Amniotic epithelial cell (primary cell): ENCODE results near the gene CACNA1C.

Experiments used
- DNase-seq: peaks from one replicate; pipeline ENCODE4 v3.0.0-alpha.2; 2010; ENCODE audit warnings: low read depth

Gene CACNA1C

DNA sequence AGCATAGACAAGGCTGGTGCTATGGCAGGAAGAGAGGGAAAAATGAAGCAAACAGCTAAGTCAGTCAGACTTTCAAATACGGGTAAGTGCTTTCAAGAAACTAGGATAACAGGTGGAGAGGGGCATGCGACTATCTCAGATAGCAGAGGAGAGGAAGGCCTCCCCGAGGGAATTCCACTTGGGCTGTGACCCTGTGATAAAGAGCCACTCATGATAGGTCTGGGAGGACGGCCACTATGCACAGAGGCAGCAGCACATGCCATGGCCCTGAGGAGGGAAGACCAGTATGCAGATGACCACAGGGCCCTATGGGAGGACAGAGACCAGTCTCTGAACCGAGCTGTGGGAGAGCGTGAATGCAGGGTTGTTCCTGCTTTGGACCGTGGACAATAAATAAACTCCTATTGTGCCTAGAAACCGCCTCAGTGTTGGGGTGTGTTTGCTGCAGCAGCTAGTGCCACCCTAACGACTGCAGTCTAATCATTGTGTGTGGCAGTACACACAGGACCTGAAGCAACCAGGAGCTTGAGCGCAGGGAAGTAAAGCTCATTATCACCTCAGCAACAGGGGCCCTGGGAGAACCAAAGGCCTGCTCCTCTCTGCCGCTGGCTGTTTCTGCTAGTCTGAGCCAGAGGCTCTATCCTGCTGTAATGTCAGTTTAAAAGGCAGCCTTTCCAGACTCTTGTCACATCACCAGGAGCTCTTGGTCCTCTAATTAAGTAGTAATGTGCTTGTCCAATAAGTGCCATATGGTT is 119.1 kb downstream of the CACNA1C start:
- no peak for DNase-seq

DNA sequence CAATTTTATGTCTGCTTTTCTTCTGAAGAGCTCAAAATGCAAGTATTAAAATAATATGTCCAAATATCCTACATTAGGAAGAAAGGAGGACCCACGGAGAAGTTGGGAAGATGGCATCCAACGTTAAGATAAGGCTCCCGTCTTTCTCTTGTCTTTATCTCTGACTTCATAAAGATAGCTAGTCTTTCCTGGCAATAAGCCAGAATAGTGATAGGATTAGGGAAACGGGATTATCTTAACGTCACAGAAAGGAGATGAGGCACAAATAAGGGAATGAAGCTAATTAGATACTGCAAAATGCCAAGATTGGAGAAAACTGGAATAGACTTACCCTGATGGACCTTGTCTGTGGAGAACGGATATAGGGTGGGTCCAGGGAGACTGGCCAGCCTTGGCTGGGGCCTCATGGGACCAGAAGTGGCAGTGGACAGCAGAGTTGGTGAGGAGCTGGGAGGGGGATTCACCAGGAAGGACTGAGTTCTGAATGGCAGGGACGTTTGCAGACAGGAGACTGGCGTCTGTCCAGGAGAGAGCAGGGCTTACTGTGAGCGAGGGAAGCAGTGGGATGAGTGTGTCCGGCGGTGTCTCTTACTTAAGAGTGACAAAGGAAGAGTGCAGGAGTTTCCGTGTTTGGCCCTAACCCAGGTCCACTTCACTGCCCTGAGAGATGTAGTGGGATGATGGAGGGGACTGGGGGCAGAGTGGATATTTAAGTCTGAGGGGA is 119.9 kb downstream of the CACNA1C start:
- DNase-seq: peak; percentile 14

DNA sequence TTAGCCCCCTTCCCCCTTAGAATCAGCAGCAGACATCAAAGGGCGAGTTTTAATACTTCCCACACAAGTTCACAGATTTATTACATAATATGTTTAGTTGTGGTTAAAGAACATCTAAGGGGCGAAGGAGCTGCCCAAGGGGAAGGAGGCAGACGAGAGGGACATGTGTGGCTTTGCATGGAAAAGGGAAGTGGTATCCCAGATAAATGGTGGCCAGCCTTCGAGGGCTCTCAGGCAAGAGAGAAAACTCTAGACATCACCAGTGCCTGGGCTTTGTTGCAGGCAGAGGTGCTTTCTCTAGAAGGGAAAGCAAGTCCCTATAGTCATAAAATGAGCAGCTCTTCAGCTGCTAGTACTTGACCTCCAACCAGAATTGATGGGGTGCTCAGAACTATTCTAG is 121.2 kb downstream of the CACNA1C start:
- no peak for DNase-seq

DNA sequence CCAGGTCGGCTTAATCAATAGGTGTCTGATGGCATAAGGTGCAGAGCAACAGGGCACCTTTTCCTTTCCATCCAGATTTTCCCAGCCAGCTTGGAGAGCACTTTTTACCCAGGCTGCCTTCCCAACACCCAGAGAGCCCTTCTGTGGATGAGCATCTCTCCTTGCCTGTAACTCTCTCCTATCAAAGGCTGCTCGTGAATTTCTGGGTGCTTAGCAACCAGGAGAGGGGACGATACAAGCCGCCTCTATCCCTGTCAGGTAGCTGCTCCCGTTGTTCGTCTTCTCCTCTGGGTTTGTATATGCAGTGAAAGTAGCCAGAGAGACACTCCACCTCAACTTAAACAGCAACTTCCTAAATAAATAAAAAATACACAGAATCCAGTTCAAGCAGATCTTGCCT is 124.2 kb downstream of the CACNA1C start:
- no peak for DNase-seq

DNA sequence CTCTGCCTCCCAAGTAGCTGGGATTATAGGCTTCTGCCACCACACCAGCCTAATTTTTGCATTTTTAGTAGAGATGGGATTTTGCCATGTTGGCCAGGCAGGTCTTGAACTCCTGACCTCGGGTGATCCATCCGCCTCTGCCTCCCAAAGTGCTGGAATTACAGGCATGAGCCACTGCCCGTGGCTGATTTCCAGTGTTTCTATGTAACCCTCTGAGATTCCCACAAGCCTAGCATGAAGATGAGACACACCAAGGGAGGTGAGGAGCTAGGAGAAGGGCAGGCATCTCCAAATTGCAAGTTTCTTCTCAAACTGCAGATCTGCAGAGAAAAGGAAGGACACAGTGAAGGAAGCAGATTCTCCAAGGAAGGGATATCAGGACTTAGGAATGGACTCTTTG is 125.0 kb downstream of the CACNA1C start:
- no peak for DNase-seq

DNA sequence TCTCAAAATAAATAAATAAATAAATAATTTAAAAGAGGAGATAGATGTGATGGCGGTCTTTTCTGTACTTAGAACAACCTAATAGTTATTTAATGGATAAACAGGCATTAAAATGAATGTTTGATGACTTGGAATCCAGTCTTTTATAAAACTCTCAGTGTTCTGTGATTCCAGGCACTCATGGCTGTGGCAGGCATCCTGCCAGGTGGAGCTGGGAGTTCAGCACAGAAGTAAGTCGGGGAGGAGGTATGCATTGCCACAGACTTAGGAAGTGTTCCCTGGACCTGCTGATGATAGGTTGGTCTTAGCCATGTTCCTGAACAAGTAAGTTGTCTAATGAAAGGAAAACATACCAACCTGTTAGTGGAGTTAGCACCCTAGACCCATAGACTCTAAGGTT is 126.3 kb downstream of the CACNA1C start:
- DNase-seq: no peak

DNA sequence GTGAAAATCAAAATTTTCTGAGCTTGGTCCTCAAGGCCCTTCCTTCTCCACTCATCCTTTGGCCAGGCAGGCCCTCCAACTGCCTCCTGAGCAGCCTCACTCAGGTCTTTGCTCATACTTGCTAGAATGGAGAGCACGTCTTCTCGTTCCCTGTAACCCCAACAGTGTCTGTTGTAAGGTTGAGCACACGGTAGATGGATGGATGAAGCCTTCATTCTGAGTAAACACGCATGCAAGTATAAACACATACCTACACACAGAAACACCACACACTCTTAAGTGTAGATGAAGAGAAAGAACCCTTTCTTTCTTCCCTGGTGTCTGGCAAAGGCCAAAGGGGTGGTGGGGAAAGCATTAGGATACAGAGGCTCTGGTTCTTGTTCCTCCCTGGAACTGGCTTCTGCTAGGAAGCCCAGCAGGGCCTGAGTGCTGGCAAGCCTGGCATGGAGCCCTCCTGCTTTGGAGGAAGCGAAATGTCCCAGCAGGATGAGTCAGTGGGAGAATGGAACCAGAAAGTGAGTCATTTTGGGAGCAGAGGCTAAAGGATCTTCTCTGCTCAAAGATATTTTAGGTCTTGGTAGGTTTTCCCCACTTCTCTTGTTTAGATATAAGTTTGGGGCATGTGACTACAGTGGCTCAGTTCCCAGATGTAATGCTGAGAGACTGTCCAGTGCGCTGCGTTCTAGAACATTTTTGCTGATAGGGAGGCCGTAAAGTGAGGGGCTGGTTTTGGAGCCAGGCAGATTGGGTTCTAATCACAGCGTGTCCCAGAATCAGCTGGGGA is 127.4 kb downstream of the CACNA1C start:
- DNase-seq: peak; percentile 91

DNA sequence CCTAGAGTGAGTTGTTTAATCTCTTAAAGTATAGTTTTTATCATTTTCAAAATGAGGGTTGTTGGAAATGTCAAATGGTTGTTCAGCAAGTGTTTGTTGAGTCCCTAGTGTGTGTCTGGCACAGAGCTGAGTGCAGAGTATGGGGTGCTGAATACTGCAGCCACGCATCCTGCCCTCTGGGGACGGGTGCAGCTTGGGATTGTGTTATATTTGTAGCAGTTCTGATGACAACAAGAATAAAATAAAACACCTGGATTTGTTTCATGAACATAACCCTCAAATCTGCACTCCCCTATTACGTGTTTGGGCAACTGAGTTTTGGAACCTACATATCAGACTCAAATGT is 127.9 kb downstream of the CACNA1C start:
- DNase-seq: no peak

DNA sequence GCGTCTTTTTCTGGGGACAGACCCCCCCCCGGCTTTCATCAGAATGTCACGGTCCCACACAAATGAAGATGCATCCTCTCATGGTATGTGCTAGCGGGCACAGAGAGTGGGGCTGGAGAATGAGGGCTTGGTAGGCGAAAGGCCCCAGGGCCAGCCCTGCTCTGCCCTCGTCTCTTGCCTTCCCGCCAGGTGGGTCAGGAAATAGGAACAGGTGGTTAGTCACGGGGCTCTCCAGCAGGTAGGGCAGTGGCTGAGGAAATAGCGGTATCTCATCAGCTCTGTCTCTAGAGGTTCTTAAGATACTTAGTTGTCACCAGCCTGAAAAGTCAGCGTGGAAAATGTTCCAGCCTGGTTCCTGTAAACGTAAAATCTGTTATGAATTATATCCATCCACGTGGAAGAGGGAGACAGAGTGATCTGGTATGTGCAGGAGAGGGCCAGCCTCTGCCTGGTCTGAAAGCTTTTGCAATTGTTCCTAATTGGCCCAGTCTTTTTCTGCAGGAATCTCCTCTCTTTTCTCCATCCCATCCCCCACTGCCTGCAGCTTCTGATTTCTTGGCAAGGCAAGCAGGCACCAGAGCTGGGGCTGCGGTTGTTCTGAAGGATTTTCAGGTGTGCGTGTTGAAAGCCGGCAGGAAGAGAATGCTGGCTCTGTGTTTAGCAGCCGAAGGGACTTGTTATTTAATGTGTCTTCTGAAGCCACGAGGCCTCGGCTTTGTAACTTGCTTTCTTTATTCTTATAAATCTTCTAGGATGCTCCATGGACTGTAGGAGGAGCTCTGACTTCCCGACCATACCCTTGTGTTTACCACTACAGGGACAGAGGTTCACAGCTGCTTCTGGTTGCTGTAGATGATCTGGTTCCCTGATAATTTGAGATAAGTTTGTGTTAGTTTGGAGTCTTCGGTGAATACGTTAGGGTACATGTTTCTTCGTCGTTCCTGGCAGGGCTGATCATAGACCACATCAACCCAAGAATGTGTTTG is 131.1 kb downstream of the CACNA1C start:
- peak; percentile 83 for DNase-seq

DNA sequence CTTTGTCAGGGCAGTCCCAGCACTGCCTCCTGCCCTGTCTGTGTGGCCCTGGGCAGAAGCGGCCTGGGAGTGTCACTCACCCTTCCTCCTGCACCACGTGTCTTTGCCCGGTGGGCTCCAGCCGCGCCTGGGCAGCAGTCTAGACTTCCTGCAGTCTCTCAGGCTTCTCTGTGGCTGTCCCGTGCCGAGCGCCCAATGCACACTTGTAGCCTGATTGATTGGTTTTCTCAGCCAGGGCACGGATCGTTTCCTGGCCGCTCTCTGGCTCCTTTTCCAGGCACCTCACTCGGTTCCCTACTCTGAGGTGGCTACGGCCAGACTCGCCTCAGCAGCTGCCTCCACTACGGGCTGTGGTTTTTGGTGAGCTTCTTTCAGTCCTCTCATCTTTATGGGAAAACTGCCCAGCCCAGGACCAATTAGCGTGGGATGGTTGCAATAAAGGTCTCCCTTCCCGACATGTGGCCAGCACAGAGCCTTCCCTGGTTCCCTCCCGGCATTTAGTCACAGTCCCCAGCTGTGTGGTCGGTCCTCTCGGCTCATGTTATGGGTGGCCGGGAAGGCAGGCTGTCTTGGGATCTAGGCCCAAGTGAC is 133.1 kb downstream of the CACNA1C start:
- no peak for DNase-seq

DNA sequence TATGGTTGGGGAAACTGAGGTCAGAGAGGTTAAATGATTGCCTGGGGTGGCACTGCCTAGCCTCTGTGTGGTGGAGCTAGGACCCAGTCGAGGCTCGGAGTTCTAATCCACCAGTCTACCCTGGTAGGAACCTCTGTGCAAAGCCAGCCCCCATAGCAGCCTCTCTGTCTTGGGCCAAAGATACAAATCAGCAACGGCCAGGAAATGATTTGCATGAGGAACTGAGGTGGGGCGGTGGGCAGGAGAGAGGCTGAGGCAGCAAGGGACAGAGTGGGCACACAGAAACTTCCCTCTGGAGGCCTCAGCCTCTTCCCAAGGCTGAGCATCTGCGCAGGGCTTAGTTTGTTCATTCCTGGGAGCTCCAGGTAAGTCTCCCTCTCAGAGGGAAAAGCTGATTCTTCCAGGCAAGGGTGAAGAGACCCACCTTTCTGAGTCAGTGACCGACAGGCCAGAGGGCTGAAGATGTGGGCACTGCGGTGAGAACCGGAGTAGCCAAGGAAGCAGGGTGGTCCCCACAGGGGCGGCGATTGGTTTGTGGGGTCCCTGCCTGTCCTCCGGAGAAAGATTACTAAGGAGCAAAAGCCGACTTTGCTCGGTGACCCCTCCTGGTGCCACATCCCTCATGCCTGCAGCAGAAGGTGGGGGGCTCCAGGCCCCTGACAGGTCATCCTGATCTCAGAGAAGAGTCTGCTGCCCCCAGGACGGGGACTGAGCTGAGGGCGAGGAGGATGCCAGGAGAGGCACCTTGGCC is 134.6 kb downstream of the CACNA1C start:
- no peak for DNase-seq

DNA sequence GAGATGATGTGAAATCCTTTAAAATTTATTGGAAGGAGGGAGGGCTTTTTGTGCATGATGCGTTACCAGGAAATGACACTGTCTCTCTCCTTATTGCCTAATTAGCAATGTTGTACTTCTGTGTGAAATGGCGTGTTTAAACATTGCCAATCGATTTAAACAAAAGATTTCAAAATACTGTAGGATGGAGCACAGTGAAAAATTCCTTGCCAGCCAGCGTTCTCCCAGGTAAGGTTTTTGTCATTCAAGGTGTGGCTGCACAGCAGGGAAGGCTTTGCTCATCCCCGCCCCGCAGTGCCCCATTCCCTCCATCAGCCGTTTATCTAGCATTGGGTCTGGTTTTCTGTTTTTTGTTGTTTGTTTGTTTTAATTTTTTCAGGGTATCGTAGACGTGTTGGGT is 137.3 kb downstream of the CACNA1C start:
- DNase-seq: no peak

DNA sequence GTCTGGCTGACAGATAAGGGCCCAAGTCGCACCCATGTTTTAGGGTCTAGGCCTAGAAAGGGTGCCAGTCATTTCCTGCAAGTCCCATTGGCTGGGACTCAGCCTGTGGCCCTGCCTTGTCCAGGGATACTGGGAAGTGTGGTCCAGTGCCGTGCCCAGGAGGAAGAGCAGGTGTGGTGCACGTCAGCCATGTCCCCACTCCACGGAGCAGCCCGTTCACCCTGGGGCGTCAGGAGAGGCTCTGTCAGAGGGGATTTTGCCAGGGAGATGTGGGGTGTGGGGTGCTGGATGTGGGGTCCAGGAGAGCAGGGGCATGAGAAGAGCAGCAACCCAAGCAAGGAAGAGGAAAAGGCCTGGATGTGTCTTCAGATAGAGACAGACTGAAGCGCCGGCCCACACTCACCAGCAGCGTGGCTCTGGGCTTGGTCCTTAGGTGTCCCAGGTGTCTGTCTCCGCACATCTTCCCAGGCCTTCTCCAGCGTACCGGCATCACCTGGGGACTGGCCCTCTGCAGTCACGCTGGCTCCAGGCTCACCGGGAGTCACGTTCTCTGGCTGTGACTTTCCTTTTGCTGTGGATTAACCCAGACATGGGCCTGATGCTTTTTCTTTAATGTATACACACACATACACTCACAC is 138.2 kb downstream of the CACNA1C start:
- no peak for DNase-seq

DNA sequence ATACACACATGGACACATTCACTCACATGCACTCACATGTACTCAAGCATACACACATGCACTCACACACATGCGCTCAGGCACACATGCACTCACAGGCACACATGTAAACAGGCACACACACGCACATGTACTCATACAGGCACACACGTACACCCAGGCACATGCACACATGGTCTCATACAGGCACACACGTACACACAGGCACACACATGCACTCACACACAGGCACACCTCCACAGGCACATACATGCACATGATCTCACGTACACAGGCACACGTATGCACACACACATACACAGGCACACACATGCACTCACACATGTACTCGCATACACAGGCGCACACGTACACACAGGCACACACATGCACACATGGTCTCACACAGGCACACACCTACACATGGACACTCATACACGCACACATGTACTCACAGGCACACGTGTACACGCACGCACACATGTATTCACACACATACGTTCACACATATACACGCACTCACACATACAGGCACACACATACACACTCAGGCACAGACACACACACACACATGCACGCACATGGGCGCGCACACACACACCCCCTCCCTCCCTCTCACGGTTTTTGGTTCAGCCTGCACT is 138.9 kb downstream of the CACNA1C start:
- DNase-seq: no peak

DNA sequence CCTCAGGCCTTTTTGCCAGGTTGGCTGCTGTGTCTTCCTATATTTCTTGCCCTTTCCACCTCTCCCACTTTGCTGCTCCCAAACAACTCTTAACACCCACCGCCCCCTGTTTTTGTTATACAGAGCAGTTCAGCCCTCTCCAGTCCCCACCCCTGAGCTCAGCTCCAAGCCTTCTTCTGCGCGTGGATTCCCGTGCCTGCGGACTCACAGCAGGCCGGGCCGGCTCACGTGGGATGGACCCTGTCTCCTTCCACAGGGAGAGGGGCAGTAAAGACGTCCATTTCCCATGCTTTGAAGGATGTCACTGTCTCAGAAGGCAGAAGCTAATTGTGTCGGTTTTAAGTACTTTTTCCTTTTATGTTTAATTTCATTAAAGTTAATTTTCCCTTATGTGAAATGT is 139.4 kb downstream of the CACNA1C start:
- no peak for DNase-seq

DNA sequence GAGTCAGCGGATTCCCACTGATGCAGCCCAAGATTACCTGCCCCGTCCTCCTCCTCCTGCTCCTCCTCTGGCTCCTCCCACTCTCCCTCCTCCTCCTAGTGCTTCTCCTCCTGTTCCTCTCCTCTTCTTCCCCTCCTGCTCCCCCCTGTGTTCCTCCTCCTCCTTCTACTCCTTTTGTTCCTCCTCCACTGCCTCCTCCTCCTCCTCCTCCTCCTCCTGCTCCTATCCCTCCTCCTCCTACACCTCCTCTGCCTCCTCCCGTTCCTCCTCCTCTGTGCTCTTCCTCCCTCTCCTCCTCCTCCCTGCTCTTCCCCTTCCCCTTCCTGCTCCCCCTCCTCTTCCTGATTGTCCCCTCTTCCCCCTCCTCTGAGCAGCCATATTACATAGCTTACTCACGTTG is 141.3 kb downstream of the CACNA1C start:
- peak; percentile 35 for DNase-seq

DNA sequence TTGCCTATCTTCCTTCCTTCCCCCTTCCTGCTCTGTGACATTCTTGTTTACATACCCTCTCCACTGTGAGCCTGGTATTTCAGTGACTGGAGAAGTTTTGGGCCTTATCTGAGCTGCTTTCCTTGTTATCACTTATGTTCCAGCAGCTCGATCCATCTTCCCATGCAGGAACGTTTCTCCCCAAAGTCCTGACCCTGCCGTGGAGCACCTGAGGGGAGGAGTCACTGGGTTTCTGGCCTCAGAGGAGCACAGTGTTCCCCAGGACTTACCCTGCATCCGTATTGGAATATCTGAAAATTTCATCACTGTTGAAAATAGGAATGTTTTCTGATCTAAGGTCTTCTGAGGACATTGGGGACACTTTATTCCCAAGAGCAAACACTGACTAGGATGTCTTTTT is 141.8 kb downstream of the CACNA1C start:
- no peak for DNase-seq

DNA sequence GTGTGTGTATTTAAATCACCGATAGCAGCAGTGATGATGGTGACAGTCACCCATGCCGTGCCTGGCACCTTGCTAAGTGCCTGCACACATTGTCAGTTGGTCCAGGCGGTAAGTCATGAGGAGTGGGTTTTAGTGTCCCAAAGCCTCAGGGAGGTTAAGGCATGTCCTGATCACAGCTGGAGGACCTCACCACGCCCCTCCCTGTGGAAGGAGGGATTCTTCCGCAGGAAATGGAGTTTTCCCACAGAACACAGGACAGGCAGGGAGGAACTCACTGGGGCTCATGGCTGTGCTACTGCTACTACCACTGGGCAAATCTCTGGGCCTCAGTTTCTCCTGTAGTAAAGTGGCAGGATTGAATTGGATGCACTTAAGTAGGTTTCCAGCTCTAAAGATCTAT is 142.3 kb downstream of the CACNA1C start:
- DNase-seq: no peak

DNA sequence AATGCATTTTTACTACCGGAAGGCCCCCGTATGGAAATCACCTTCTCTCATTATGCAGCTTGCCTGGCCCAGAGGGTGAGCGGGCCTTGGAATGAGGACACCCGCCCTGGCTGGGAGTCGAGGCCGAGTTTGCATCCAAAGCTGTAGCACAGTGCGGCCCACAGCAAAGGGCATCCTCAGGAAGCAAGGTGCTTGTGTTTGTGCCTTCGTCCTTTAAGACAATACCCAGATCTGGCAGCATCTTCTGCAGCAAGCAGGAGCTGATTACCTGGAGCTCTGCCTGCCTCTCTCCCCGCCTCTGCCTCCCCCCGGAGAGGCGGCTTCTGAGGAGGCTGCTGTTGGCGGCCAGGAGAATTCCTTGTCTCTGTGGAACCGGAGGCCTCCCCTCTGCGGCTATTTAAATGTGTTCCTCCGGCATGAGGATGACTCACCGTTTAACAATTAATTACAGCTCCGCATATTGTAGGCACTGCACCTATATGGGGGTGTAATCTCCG is 145.3 kb downstream of the CACNA1C start:
- peak; percentile 76 for DNase-seq

DNA sequence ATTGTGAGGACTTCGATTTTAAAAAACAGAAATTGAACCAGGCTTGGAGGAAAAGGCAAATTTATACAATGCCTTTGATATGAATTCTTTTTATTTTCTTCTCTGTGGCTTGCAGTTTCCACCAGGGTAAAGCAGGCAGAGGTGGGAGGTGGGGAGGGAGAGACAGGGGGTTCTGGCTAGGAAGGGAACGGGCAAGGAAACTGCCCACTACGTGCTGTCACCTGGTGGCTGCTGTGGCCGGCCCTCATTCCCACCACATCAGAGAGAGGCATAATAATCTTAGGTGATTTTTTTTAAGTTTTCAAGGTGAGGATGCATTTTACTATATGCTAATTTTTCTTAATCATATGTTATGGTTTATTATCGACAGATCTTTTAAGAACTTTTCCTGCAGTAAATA is 145.8 kb downstream of the CACNA1C start:
- DNase-seq: no peak
